HCT116 (cell line): ENCODE measurements around the gene SUMO3. TPM values are rescaled to one million over a fixed set of nuclear protein-coding genes. Genes with fewer than 3 reads are reported as not detected.

Source experiments
- ATAC-seq: fragments of 200-7000 bp; cut with Tn5 transposase; 2 replicates; pipeline ENCODE4 v1.9.1; 2020; ENCODE audit warnings: mild to moderate bottlenecking, moderate library complexity
- BruUV-seq: library from RNA; stranded (reverse); fragments of 400-500 nt; replicated peaks from 2 replicates; lab custom pipeline; 2021; lab: Mats Ljungman, UMichigan
- CTCF ChIA-PET: fragments of 300-600 bp; sonication (Branson Sonifier 250); formaldehyde crosslinking; loops from one replicate; lab custom pipeline; 2021; ENCODE audit warnings: antibody characterized with exemption; lab: Charles Lee
- POLR2A ChIA-PET: fragments of 300-600, 350-600 bp; sonication (Branson Sonifier 250); formaldehyde crosslinking; loops from one replicate; lab custom pipeline; 2021; ENCODE audit warnings: antibody characterized with exemption; lab: Charles Lee
- RAD21 ChIA-PET, 2 experiments: fragments of 300-600 bp; sonication (Branson Sonifier 250); formaldehyde crosslinking; loops; one replicate each; lab custom pipeline; 2023; ENCODE audit warnings: low total read pairs in 2 of 2; ENCODE audit not compliant: uncharacterized antibody in 2 of 2, unreplicated experiment in 2 of 2, low non-redundant PET in 1 of 2; lab: Charles Lee
- DNase-seq: peaks from one replicate; pipeline ENCODE4 v3.0.0-alpha.2; 2010; ENCODE audit warnings: low read depth, low spot score
- H2AFZ ChIP-seq: fragments of 200-600 bp; shearing (Covaris generic), sonication (generic); 2 replicates; pipeline ENCODE4 v1.6.1; 2017; ENCODE audit warnings: low read depth, mixed run types, mixed read lengths, antibody characterized with exemption, low read length; ENCODE audit not compliant: poor library complexity, severe bottlenecking
- H3K27ac ChIP-seq: 2 replicates; pipeline ENCODE4 v1.5.1; 2012; ENCODE audit warnings: low read depth, low read length
- H3K27me3 ChIP-seq: fragments of 200-600 bp; sonication (generic); 2 replicates; pipeline ENCODE4 v1.6.1; 2016; ENCODE audit warnings: mixed run types, low read length, mixed read lengths; ENCODE audit not compliant: insufficient read depth
- H3K36me3 ChIP-seq, 2 experiments: fragments of 200-500 bp in 1 of 2; fragments of 200-600 bp in 1 of 2; sonication (Bioruptor generic) in 1 of 2; sonication (generic) in 1 of 2; 2 replicates each; pipeline versions ENCODE4 v1.5.1 to v1.6.1; 2014 to 2016; ENCODE audit warnings: low read length in 2 of 2, inconsistent platforms in 1 of 2, mixed read lengths in 1 of 2, mixed run types in 1 of 2; ENCODE audit not compliant: insufficient read depth in 2 of 2, control insufficient read depth in 1 of 2
- H3K4me1 ChIP-seq, 2 experiments: fragments of 200-600 bp in 1 of 2; sonication (generic) in 1 of 2; 2 replicates each; pipeline versions ENCODE4 v1.5.1 to v1.6.1; 2012 to 2017; ENCODE audit warnings: low read length in 2 of 2, inconsistent platforms in 1 of 2, mild to moderate bottlenecking in 1 of 2, mixed read lengths in 1 of 2, mixed run types in 1 of 2, moderate library complexity in 1 of 2; ENCODE audit not compliant: insufficient read depth in 2 of 2, control insufficient read depth in 1 of 2
- H3K4me2 ChIP-seq: fragments of 200-600 bp; sonication (generic); 2 replicates; pipeline ENCODE4 v1.6.1; 2017; ENCODE audit warnings: mixed run types, low read length, mixed read lengths
- H3K4me3 ChIP-seq, 2 experiments: fragments of 200-600 bp in 1 of 2; sonication (generic) in 1 of 2; replicated peaks in 1 of 2; 2 replicates each; pipeline ENCODE4 v1.5.1; 2011 to 2016; ENCODE audit warnings: low read length in 2 of 2, control low read depth in 1 of 2, low read depth in 1 of 2, mild to moderate bottlenecking in 1 of 2, mixed read lengths in 1 of 2, mixed run types in 1 of 2
- H3K79me2 ChIP-seq: fragments of 200-600 bp; sonication (generic); 2 replicates; pipeline ENCODE4 v1.6.1; 2017; ENCODE audit warnings: mild to moderate bottlenecking, mixed run types, low read length, moderate library complexity, mixed read lengths; ENCODE audit not compliant: insufficient read depth
- H3K9ac ChIP-seq: fragments of 200-600 bp; sonication (generic); 2 replicates; pipeline ENCODE4 v1.6.1; 2016; ENCODE audit warnings: low read length, mixed read lengths
- H3K9me2 ChIP-seq: fragments of 200-600 bp; sonication (generic), shearing (Covaris generic); 2 replicates; pipeline ENCODE4 v1.6.1; 2017; ENCODE audit warnings: mixed run types, mild to moderate bottlenecking, moderate library complexity; ENCODE audit not compliant: insufficient read depth
- H3K9me3 ChIP-seq, 2 experiments: fragments of 200-500 bp in 1 of 2; fragments of 200-600 bp in 1 of 2; sonication (Bioruptor generic) in 1 of 2; sonication (generic) in 1 of 2; 2 replicates each; pipeline ENCODE4 v1.6.1; 2014 to 2017; ENCODE audit warnings: low read length in 2 of 2, mixed read lengths in 2 of 2, inconsistent platforms in 1 of 2, low read depth in 1 of 2, mild to moderate bottlenecking in 1 of 2, mixed run types in 1 of 2, moderate library complexity in 1 of 2; ENCODE audit not compliant: control insufficient read depth in 1 of 2, insufficient read depth in 1 of 2
- H4K20me1 ChIP-seq: fragments of 200-600 bp; sonication (generic), shearing (Covaris generic); 2 replicates; pipeline ENCODE4 v1.6.1; 2017; ENCODE audit warnings: mixed run types, mild to moderate bottlenecking, moderate library complexity; ENCODE audit not compliant: insufficient read depth
- CEBPB ChIP-seq: IDR thresholded peaks from 2 replicates; pipeline ENCODE4 v1.6.1; 2012; ENCODE audit warnings: low read depth
- ELF1 ChIP-seq: IDR thresholded peaks from 2 replicates; pipeline ENCODE4 v1.6.1; 2012; ENCODE audit warnings: low read depth, borderline replicate concordance
- JUND ChIP-seq: IDR thresholded peaks from 2 replicates; pipeline ENCODE4 v1.6.1; 2012
- MAX ChIP-seq: IDR thresholded peaks from 2 replicates; pipeline ENCODE4 v1.6.1; 2012
- POLR2A ChIP-seq: IDR thresholded peaks from 2 replicates; pipeline ENCODE4 v1.7.0; 2011; ENCODE audit warnings: borderline replicate concordance; ENCODE audit not compliant: insufficient read depth, insufficient read length; ENCODE audit errors: extremely low read depth
- POLR2AphosphoS5 ChIP-seq: IDR thresholded peaks from 2 replicates; pipeline ENCODE4 v1.6.1; 2011; ENCODE audit warnings: mild to moderate bottlenecking, low read depth, low read length, moderate library complexity
- SIN3A ChIP-seq: IDR thresholded peaks from 2 replicates; pipeline ENCODE4 v1.6.1; 2012; ENCODE audit warnings: low read depth
- SRF ChIP-seq: IDR thresholded peaks from 2 replicates; pipeline ENCODE4 v1.6.1; 2012; ENCODE audit warnings: low read depth
- TCF7L2 ChIP-seq: IDR thresholded peaks from 2 replicates; pipeline ENCODE4 v1.7.0; 2011; ENCODE audit warnings: borderline replicate concordance, inconsistent platforms; ENCODE audit not compliant: insufficient read depth, insufficient read length; ENCODE audit errors: extremely low read depth
- YY1 ChIP-seq: IDR thresholded peaks from 2 replicates; pipeline ENCODE4 v1.6.1; 2011; ENCODE audit warnings: low read length, low read depth, moderate library complexity, mild to moderate bottlenecking; ENCODE audit not compliant: insufficient replicate concordance; ENCODE audit errors: extremely low read depth
- ZBTB33 ChIP-seq: IDR thresholded peaks from 2 replicates; pipeline ENCODE4 v1.6.1; 2011; ENCODE audit warnings: mild to moderate bottlenecking, low read length, moderate library complexity; ENCODE audit not compliant: insufficient replicate concordance; ENCODE audit errors: extremely low read depth
- intact Hi-C: fragments of 100-400 bp; cut with micrococcal nuclease; formaldehyde crosslinking; loops from 2 replicates; pipeline ENCODE4 v1.10.0; 2022
- total RNA-seq: library from RNA; stranded (reverse); gene quantifications from one replicate; pipeline ENCODE4 v1.2.1, GENCODE V29; 2021; ENCODE audit not compliant: unreplicated experiment

SUMO3 gene
- total RNA-seq, 1 experiment from 2014 or later, result 31.5 TPM

- ChIA-PET POLR2A (no interaction called here), CTCF (interaction anchor here (0.5 to 1.1 kb wide), 2 partner anchors 133 to 252 kb away, joined by 3 read pairs; no protein-coding TSS in a partner anchor)
- TF ChIP-seq MAX (no peak), YY1 (no peak), TCF7L2 (no peak), JUND (no peak), SIN3A (no peak), POLR2AphosphoS5 (no peak)
Measured at GRCh38 chr21:44762221-44763049, 55.4 kb downstream of the SUMO3 start.

GRCh38 chr21:44761747-44762208, 56.1 kb downstream of the SUMO3 start:
- ATAC-seq (peak; percentile 56), DNase-seq (no peak)
- Histone ChIP-seq H3K79me2 (no peaks in the 10 kb centered on the region), H3K9me3 (no peaks in the 10 kb centered on the region), H3K36me3 (no peaks in the 10 kb centered on the region), H3K9me2 (no peaks in the 10 kb centered on the region), H4K20me1 (no peaks in the 10 kb centered on the region), H3K4me1 (peaks cover 5 to 20% of the 10 kb centered on the region in 2 experiments; a peak in 3 of 4 replicates), H3K27me3 (no peaks in the 10 kb centered on the region), H3K4me3 (no peak overlapping the region), H3K9ac (peak overlapping the region; percentile 25; the same call in 1 of the 2 replicates), H3K27ac (peak overlapping the region; percentile 6; the same call in 1 of the 2 replicates), H3K4me2 (peak overlapping the region; percentile 57), H2AFZ (peak overlapping the region; percentile 90)
- POLR2A ChIA-PET, result no interaction called here
- no peak for TF ChIP-seq ZBTB33
- no peak for TF ChIP-seq CEBPB
- TF ChIP-seq ELF1, result no peak
- TF ChIP-seq SRF, result no peak
- TF ChIP-seq POLR2A, result no peak
- RAD21 ChIA-PET, result no interaction called here
- BruUV-seq, result no TSS peak
- CTCF ChIA-PET, result interaction anchor here (0.5 to 1.1 kb wide), 2 partner anchors 134 to 251 kb away, joined by 3 read pairs; no protein-coding TSS in a partner anchor
- intact Hi-C loops, result no loop called here

More at GRCh38 chr21:44762221-44763049, 55.4 kb downstream of the SUMO3 start:
- H3K27me3 ChIP-seq, result no peaks in the 10 kb centered on the region
- intact Hi-C loops, result no loop called here
- H3K36me3 ChIP-seq, result no peaks in the 10 kb centered on the region
- H2AFZ ChIP-seq, result no peak overlapping the region
- no peak overlapping the region for H3K4me3 ChIP-seq
- ATAC-seq, result no peak
- RAD21 ChIA-PET, result no interaction called here
- H3K9ac ChIP-seq, result no peak overlapping the region
- no peak overlapping the region for H3K4me2 ChIP-seq
- no TSS peak for BruUV-seq
- no peak overlapping the region; the same call in 1 of the 2 replicates for H3K27ac ChIP-seq
- no peaks in the 10 kb centered on the region for H3K9me3 ChIP-seq
- no peaks in the 10 kb centered on the region for H4K20me1 ChIP-seq
- no peak for DNase-seq
- no peaks in the 10 kb centered on the region for H3K79me2 ChIP-seq
- H3K9me2 ChIP-seq, result no peaks in the 10 kb centered on the region
- peaks cover 5 to 20% of the 10 kb centered on the region in 2 experiments; a peak in 3 of 4 replicates for H3K4me1 ChIP-seq
